ENCODE results near the gene IGLON5. TPM values are rescaled to one million over a fixed set of nuclear protein-coding genes. Genes with fewer than 3 reads are reported as not detected.

IGLON5 gene
- polyA plus RNA-seq, 1 donor (not counting 4 experiments of a cell fraction or from before 2014, with no cell fraction given) = not detected

DNA sequence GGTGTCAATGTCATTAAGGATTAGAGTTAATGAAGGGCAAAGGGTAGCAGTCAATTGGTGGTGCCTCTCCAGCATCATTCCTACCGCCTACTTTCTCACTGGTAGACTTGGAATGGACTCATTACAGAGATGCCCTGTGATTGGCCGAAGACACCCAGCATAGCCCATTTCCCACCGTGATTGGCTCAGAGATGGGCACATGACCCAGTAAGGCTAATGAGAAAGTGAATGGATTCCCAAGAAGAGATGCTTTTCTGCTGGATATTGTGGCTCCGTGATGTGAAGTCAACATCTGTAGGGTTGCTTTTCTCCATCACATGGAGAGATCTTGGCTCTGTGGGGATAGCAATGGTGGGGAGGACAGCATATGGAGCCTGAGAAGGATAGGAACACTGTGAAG, 18.9 kb downstream of the IGLON5 start:
- dilution Hi-C loops (cut with MboI; ENCODE audit: extremely low pct_ligation_motif_present, low sequenced_read_pairs) = no loop called here
- H3K9me3 ChIP-seq (ENCODE audit: control insufficient read depth, low read depth, low read length) = no peaks in the 10 kb centered on the region
- no peak for FAIRE-seq

DNA sequence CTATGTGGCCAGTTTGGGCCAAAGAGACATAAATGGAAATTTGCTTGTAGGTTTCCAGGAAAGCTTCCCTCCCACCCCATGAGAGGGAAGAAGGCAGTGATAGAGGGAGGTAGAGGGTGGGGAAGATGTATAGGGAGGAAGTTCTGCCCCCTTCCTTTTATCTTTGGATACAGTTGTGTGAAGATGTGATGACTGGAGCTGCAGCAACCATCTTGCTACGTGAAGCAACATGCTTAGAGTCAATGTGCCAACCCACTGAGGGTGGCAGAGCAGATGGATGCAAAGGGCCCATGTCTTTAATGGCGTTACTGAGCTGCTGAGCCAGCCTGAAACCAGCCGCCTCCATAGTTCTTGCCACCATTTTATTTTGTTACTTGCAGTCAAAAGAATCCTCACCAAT, 19.7 kb downstream of the IGLON5 start:
- Histone ChIP-seq H3K4me3 (ENCODE audit: control insufficient read depth in 2 of 3, extremely low read depth in 1 of 3, insufficient read depth in 2 of 3, low read depth in 1 of 3, low read length in 3 of 3) (no peak overlapping the region), H3K27me3 (ENCODE audit: control insufficient read depth, extremely low read depth, insufficient read depth, low read length) (peaks cover 10% of the 10 kb centered on the region), H3K9me1 (ENCODE audit: control insufficient read depth, extremely low read depth, insufficient read depth, low read length) (no peaks in the 10 kb centered on the region), H2AFZ (ENCODE audit: control insufficient read depth, low read length) (no peak overlapping the region), H3K4me2 (ENCODE audit: control insufficient read depth, extremely low read depth, insufficient read depth, low read depth, low read length) (no peak overlapping the region), H4K20me1 (ENCODE audit: control insufficient read depth, extremely low read depth, insufficient read depth, low read length) (no peaks in the 10 kb centered on the region), H3K27ac (ENCODE audit: control insufficient read depth, insufficient read depth, low read length) (no peak overlapping the region), H3K36me3 (ENCODE audit: control insufficient read depth in 2 of 2, extremely low read depth in 1 of 2, insufficient read depth in 2 of 2, low read length in 2 of 2) (no peaks in the 10 kb centered on the region), H3K4me1 (ENCODE audit: control insufficient read depth, extremely low read depth, insufficient read depth, low read length) (no peaks in the 10 kb centered on the region), H3K9me3 (ENCODE audit: control insufficient read depth, low read depth, low read length) (no peaks in the 10 kb centered on the region), H3K9ac (ENCODE audit: control insufficient read depth, extremely low read depth, insufficient read depth, low read length) (no peak overlapping the region), H3K79me2 (ENCODE audit: control insufficient read depth, insufficient read depth, low read length) (no peaks in the 10 kb centered on the region)
- no peak for FAIRE-seq
- DNase-seq (ENCODE audit: low read depth, low spot score) = no peak
- dilution Hi-C loops (cut with MboI; ENCODE audit: extremely low pct_ligation_motif_present, low sequenced_read_pairs) = no loop called here
- TF ChIP-seq, protein P1, sequence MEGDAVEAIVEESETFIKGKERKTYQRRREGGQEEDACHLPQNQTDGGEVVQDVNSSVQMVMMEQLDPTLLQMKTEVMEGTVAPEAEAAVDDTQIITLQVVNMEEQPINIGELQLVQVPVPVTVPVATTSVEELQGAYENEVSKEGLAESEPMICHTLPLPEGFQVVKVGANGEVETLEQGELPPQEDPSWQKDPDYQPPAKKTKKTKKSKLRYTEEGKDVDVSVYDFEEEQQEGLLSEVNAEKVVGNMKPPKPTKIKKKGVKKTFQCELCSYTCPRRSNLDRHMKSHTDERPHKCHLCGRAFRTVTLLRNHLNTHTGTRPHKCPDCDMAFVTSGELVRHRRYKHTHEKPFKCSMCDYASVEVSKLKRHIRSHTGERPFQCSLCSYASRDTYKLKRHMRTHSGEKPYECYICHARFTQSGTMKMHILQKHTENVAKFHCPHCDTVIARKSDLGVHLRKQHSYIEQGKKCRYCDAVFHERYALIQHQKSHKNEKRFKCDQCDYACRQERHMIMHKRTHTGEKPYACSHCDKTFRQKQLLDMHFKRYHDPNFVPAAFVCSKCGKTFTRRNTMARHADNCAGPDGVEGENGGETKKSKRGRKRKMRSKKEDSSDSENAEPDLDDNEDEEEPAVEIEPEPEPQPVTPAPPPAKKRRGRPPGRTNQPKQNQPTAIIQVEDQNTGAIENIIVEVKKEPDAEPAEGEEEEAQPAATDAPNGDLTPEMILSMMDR (optimal IDR thresholded peaks at IDR 0.05 in 1 of 3, IDR thresholded peaks at IDR 0.05 in 1 of 3, conservative IDR thresholded peaks at IDR 0.05 in 1 of 3; ENCODE audit: extremely low read depth in 1 of 3, insufficient read depth in 2 of 3, low read length in 3 of 3) = no peak
- no peak for TF ChIP-seq EZH2 (IDR thresholded peaks at IDR 0.05; ENCODE audit: low read length)

More for the DNA sequence above, 18.9 kb downstream of the IGLON5 start:
- TF ChIP-seq, protein P1 (optimal IDR thresholded peaks at IDR 0.05 in 1 of 3, IDR thresholded peaks at IDR 0.05 in 1 of 3, conservative IDR thresholded peaks at IDR 0.05 in 1 of 3; ENCODE audit: extremely low read depth in 1 of 3, insufficient read depth in 2 of 3, low read length in 3 of 3) = no peak
- TF ChIP-seq EZH2 (IDR thresholded peaks at IDR 0.05; ENCODE audit: low read length) = no peak
- no peaks in the 10 kb centered on the region for H3K4me1 ChIP-seq (ENCODE audit: control insufficient read depth, extremely low read depth, insufficient read depth, low read length)
- H3K27ac ChIP-seq (ENCODE audit: control insufficient read depth, insufficient read depth, low read length) = no peak overlapping the region
- DNase-seq (ENCODE audit: low read depth, low spot score) = no peak
- no peak overlapping the region for H2AFZ ChIP-seq (ENCODE audit: control insufficient read depth, low read length)
- peaks cover 10% of the 10 kb centered on the region for H3K27me3 ChIP-seq (ENCODE audit: control insufficient read depth, extremely low read depth, insufficient read depth, low read length)
- no peaks in the 10 kb centered on the region for H3K79me2 ChIP-seq (ENCODE audit: control insufficient read depth, insufficient read depth, low read length)
- H3K9ac ChIP-seq (ENCODE audit: control insufficient read depth, extremely low read depth, insufficient read depth, low read length) = no peak overlapping the region
- no peak overlapping the region for H3K4me3 ChIP-seq (ENCODE audit: control insufficient read depth in 2 of 3, extremely low read depth in 1 of 3, insufficient read depth in 2 of 3, low read depth in 1 of 3, low read length in 3 of 3)
- H3K4me2 ChIP-seq (ENCODE audit: control insufficient read depth, extremely low read depth, insufficient read depth, low read depth, low read length) = no peak overlapping the region
- no peaks in the 10 kb centered on the region for H3K36me3 ChIP-seq (ENCODE audit: control insufficient read depth in 2 of 2, extremely low read depth in 1 of 2, insufficient read depth in 2 of 2, low read length in 2 of 2)
- no peaks in the 10 kb centered on the region for H4K20me1 ChIP-seq (ENCODE audit: control insufficient read depth, extremely low read depth, insufficient read depth, low read length)
- no peaks in the 10 kb centered on the region for H3K9me1 ChIP-seq (ENCODE audit: control insufficient read depth, extremely low read depth, insufficient read depth, low read length)
